K562 (cell line): Measurements from ENCODE around the gene CERS4. TPM values are rescaled to one million over a fixed set of nuclear protein-coding genes. Genes with fewer than 3 reads are reported as not detected.

ENCODE experiments used
- ATAC-seq: fragments of 200-7000 bp; cut with Tn5 transposase; 3 replicates; pipeline ENCODE4 v1.9.1; 2020; ENCODE audit warnings: moderate library complexity
- BruUV-seq: library from RNA; stranded (reverse); fragments of 400-500 nt; replicated peaks from 2 replicates; lab custom pipeline; 2021; lab: Mats Ljungman, UMichigan
- CTCF ChIA-PET: fragments of 300-600 bp; formaldehyde crosslinking; extraction: SDS; loops from one replicate; lab custom pipeline; 2021; ENCODE audit warnings: low intra/inter-chr PET ratio; lab: Yijun Ruan, JAX
- POLR2A ChIA-PET: fragments of 300-600, 350-650 bp; sonication (Branson Sonifier 250); formaldehyde crosslinking; extraction: SDS; loops from one replicate; lab custom pipeline; 2021; ENCODE audit warnings: antibody characterized with exemption, inconsistent platforms; lab: Yijun Ruan, JAX
- DNase-seq, 4 experiments: peaks; one replicate each; pipeline versions ENCODE4 v3.0.0 to v3.0.0-alpha.2; 2011 to 2018; ENCODE audit warnings: low spot score in 3 of 4, mixed read lengths in 3 of 4; ENCODE audit errors: extremely low read depth in 1 of 4
- FAIRE-seq: peaks from 2 replicates; lab custom pipeline; 2011; peaks lifted over from hg19 to GRCh38; lab: Jason Lieb, UNC
- H2AFZ ChIP-seq: 2 replicates; pipeline ENCODE4 v1.6.0; 2011; ENCODE audit warnings: low read depth, low read length, control low read depth, inconsistent platforms
- H3K27ac ChIP-seq: fragments of 200-600 bp; 3 replicates; pipeline ENCODE4 v1.8.0; 2011; ENCODE audit warnings: low read depth, mild to moderate bottlenecking, control low read depth, inconsistent platforms, low read length, moderate library complexity, mixed read lengths; ENCODE audit errors: extremely low read depth
- H3K27me3 ChIP-seq, 2 experiments: fragments of 300-600 bp in 1 of 2; 2 replicates in 1 of 2; 3 replicates in 1 of 2; pipeline versions ENCODE4 v1.6.0 to v1.8.0; 2011; ENCODE audit warnings: inconsistent platforms in 2 of 2, low read length in 2 of 2, mild to moderate bottlenecking in 1 of 2, mixed read lengths in 1 of 2, moderate library complexity in 1 of 2; ENCODE audit not compliant: control insufficient read depth in 2 of 2, insufficient read depth in 2 of 2
- H3K36me3 ChIP-seq: fragments of 300-600 bp; 3 replicates; pipeline ENCODE4 v1.8.0; 2011; ENCODE audit warnings: mild to moderate bottlenecking, low read length, inconsistent platforms; ENCODE audit not compliant: control insufficient read depth, insufficient read depth
- H3K4me1 ChIP-seq, 2 experiments: fragments of 200-600 bp in 1 of 2; replicated peaks in 1 of 2; 2 replicates in 1 of 2; 3 replicates in 1 of 2; pipeline versions ENCODE4 v1.5.1 to v1.8.0; 2011; ENCODE audit warnings: inconsistent platforms in 2 of 2, low read length in 2 of 2, mild to moderate bottlenecking in 1 of 2, mixed read lengths in 1 of 2, moderate library complexity in 1 of 2; ENCODE audit not compliant: control insufficient read depth in 2 of 2, insufficient read depth in 2 of 2
- H3K4me2 ChIP-seq: 2 replicates; pipeline ENCODE4 v1.6.1; 2011; ENCODE audit warnings: low read length, control low read depth, inconsistent platforms, mixed read lengths; ENCODE audit not compliant: insufficient read depth
- H3K4me3 ChIP-seq: fragments of 200-600 bp; sonication (generic), shearing (Covaris generic); 2 replicates; pipeline ENCODE4 v1.5.1; 2016; ENCODE audit warnings: control low read depth, inconsistent platforms
- H3K79me2 ChIP-seq: fragments of 200-600 bp; 3 replicates; pipeline ENCODE4 v1.8.0; 2011; ENCODE audit warnings: low read length, inconsistent platforms; ENCODE audit not compliant: control insufficient read depth, insufficient read depth
- H3K9ac ChIP-seq, 2 experiments: 2 replicates each; pipeline versions ENCODE4 v1.6.0 to v1.6.1; 2011; ENCODE audit warnings: low read depth in 2 of 2, low read length in 2 of 2, control low read depth in 1 of 2, inconsistent platforms in 1 of 2, mild to moderate bottlenecking in 1 of 2, mixed read lengths in 1 of 2; ENCODE audit not compliant: insufficient read depth in 1 of 2
- H3K9me1 ChIP-seq: one replicate; pipeline ENCODE4 v1.6.0; 2011; ENCODE audit warnings: inconsistent platforms, mild to moderate bottlenecking, low read length, moderate library complexity; ENCODE audit not compliant: control insufficient read depth, insufficient read depth
- H3K9me3 ChIP-seq: replicated peaks from 2 replicates; pipeline ENCODE4 v1.5.1; 2011; ENCODE audit warnings: low read depth, low read length, inconsistent platforms; ENCODE audit not compliant: control insufficient read depth, insufficient read depth
- H4K20me1 ChIP-seq: replicated peaks from 2 replicates; pipeline ENCODE4 v1.6.1; 2011; ENCODE audit warnings: low read length, inconsistent platforms, mixed read lengths; ENCODE audit not compliant: control insufficient read depth, insufficient read depth
- ATF1 ChIP-seq, 2 experiments: fragments of 450-650 bp in 1 of 2; IDR thresholded peaks; 2 replicates each; pipeline ENCODE4 v1.6.1; 2016; ENCODE audit warnings: missing compliant biosample characterization in 1 of 2, missing genetic modification characterization in 1 of 2
- HIVEP1 ChIP-seq: fragments of 250-450 bp; sonication (Bioruptor Pico); IDR thresholded peaks from 2 replicates; pipeline ENCODE4 v1.4.0; 2020; ENCODE audit warnings: mild to moderate bottlenecking
- NFIC ChIP-seq: fragments of 450-650 bp; IDR thresholded peaks from 2 replicates; pipeline ENCODE4 v1.6.1; 2017; ENCODE audit warnings: mild to moderate bottlenecking, inconsistent platforms
- ZNF263 ChIP-seq: sonication (generic); formaldehyde crosslinking; IDR thresholded peaks from 2 replicates; pipeline ENCODE4 v1.8.0; 2022; ENCODE audit warnings: mild to moderate bottlenecking, missing genetic modification reagents, borderline replicate concordance
- WGBS: fragments of 100-300 bp; shearing (Covaris generic); methylation state at CpG from one replicate; pipeline ENCODE4 v1.1.6; 2016; ENCODE audit warnings: low coverage, mixed read lengths; ENCODE audit not compliant: insufficient coverage; ENCODE audit errors: missing lambda C conversion rate; 5-methylcytosine and 5-hydroxymethylcytosine counted together
- in situ Hi-C: fragments of 300-500 bp; cut with MboI; formaldehyde crosslinking; loops from 4 replicates; pipeline ENCODE4 v1.15.0; 2018; ENCODE audit warnings: inconsistent platforms, mixed read lengths
- intact Hi-C: fragments of 100-400 bp; cut with micrococcal nuclease; formaldehyde crosslinking; loops from 2 replicates; pipeline ENCODE4 v1.14.2; 2022
- polyA plus RNA-seq, 8 experiments: library from polyadenylated mRNA; depleted of rRNA in 4 of 8; stranded (reverse) in 5 of 8; unstranded in 3 of 8; fragments of >200 nt; fragmentation: Nextera tagmentation in 2 of 8; fragmentation: Illumina TruSeq in 1 of 8; extraction: Ambion mirVana in 2 of 8; extraction: Trizol in 1 of 8; gene quantifications; 2 replicates each; pipeline versions ENCODE4 v1.2.1 to v1.2.3, GENCODE V29; 2011 to 2014; ENCODE audit warnings: inconsistent platforms in 1 of 8, missing spikeins in 1 of 8
- total RNA-seq, 7 experiments: library from RNA; depleted of rRNA in 6 of 7; stranded (reverse); fragments of >200 nt in 6 of 7; fragmentation: Illumina TruSeq in 2 of 7; extraction: Trizol in 2 of 7; gene quantifications; 2 replicates each; pipeline versions ENCODE4 v1.2.1 to v1.2.3, GENCODE V29; 2011 to 2021; ENCODE audit warnings: low replicate concordance in 1 of 7
- TF ChIP-seq, protein P1 (sequence below), 2 experiments: fragments of 450-650 bp; formaldehyde crosslinking in 1 of 2; IDR thresholded peaks; 2 replicates each; pipeline versions ENCODE4 v1.4.0 to v1.6.1; 2014 to 2020; ENCODE audit warnings: mild to moderate bottlenecking in 2 of 2, borderline replicate concordance in 1 of 2, low read depth in 1 of 2
- TF ChIP-seq, protein P2 (sequence below): fragments of 450-650 bp; IDR thresholded peaks from 2 replicates; pipeline ENCODE4 v1.6.1; 2017; ENCODE audit warnings: mild to moderate bottlenecking, moderate library complexity

Gene CERS4
- total and polyA plus RNA-seq, 9 of the 15 experiments (the other 6 are each of a cell fraction or from before 2014, with no cell fraction given), result 0.14 to 4.4 (median 2.9) TPM; not detected in 1

GRCh38 chr19:8224394-8225145 is 15.4 kb downstream of the CERS4 start:
- no peaks in the 10 kb centered on the region for H3K9me1 ChIP-seq
- no peaks in the 10 kb centered on the region; the same call in 1 of the 2 replicates for H4K20me1 ChIP-seq
- peak in 1 of 4 experiments; percentile 31 for DNase-seq
- 3% methylated on average over 21 of the region's 23 CpGs for whole genome bisulfite sequencing
- FAIRE-seq, result no peak
- H3K9me3 ChIP-seq, result no peaks in the 10 kb centered on the region
- no peak overlapping the region for H2AFZ ChIP-seq
- H3K36me3 ChIP-seq, result no peaks in the 10 kb centered on the region
- peak overlapping the region in 1 of 2 experiments; percentile 69; a peak in 1 of 4 replicates for H3K9ac ChIP-seq
- H3K4me3 ChIP-seq, result no peak overlapping the region
- ATAC-seq, result peak; percentile 64
- ChIA-PET CTCF (no interaction called here), POLR2A (interaction anchor here (0.6 to 1.3 kb wide), 5 partner anchors 14 to 220 kb away, joined by 3 read pairs; no protein-coding TSS in a partner anchor)
- no peak overlapping the region for H3K4me2 ChIP-seq
- in situ Hi-C loops, result no loop called here
- no TSS peak for BruUV-seq
- intact Hi-C loops, result no loop called here
- peaks cover 0 to 5% of the 10 kb centered on the region in 2 experiments; a peak in 1 of 5 replicates for H3K4me1 ChIP-seq
- H3K27ac ChIP-seq, result no peak overlapping the region
- H3K79me2 ChIP-seq, result no peaks in the 10 kb centered on the region
- H3K27me3 ChIP-seq, result peaks cover 7 to 28% of the 10 kb centered on the region in 2 experiments; a peak in 4 of 5 replicates
- TF ChIP-seq, protein P1, sequence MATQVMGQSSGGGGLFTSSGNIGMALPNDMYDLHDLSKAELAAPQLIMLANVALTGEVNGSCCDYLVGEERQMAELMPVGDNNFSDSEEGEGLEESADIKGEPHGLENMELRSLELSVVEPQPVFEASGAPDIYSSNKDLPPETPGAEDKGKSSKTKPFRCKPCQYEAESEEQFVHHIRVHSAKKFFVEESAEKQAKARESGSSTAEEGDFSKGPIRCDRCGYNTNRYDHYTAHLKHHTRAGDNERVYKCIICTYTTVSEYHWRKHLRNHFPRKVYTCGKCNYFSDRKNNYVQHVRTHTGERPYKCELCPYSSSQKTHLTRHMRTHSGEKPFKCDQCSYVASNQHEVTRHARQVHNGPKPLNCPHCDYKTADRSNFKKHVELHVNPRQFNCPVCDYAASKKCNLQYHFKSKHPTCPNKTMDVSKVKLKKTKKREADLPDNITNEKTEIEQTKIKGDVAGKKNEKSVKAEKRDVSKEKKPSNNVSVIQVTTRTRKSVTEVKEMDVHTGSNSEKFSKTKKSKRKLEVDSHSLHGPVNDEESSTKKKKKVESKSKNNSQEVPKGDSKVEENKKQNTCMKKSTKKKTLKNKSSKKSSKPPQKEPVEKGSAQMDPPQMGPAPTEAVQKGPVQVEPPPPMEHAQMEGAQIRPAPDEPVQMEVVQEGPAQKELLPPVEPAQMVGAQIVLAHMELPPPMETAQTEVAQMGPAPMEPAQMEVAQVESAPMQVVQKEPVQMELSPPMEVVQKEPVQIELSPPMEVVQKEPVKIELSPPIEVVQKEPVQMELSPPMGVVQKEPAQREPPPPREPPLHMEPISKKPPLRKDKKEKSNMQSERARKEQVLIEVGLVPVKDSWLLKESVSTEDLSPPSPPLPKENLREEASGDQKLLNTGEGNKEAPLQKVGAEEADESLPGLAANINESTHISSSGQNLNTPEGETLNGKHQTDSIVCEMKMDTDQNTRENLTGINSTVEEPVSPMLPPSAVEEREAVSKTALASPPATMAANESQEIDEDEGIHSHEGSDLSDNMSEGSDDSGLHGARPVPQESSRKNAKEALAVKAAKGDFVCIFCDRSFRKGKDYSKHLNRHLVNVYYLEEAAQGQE (IDR thresholded peaks at IDR 0.05; ENCODE audit: borderline replicate concordance), result peak; percentile 68
- TF ChIP-seq, protein P1 (CRISPR knock-in tag; IDR thresholded peaks at IDR 0.05; ENCODE audit: low read depth), result no peak
- TF ChIP-seq, protein P2, sequence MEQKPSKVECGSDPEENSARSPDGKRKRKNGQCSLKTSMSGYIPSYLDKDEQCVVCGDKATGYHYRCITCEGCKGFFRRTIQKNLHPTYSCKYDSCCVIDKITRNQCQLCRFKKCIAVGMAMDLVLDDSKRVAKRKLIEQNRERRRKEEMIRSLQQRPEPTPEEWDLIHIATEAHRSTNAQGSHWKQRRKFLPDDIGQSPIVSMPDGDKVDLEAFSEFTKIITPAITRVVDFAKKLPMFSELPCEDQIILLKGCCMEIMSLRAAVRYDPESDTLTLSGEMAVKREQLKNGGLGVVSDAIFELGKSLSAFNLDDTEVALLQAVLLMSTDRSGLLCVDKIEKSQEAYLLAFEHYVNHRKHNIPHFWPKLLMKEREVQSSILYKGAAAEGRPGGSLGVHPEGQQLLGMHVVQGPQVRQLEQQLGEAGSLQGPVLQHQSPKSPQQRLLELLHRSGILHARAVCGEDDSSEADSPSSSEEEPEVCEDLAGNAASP, result no peak
- no peak for TF ChIP-seq HIVEP1 (CRISPR knock-in tag)
- TF ChIP-seq ATF1 (CRISPR knock-in tag; IDR thresholded peaks at IDR 0.05), result no peak
- TF ChIP-seq ATF1 (tag; IDR thresholded peaks at IDR 0.05), result peak; percentile 32; the same call in 1 of the 2 replicates
- TF ChIP-seq NFIC, result peak; percentile 47
- TF ChIP-seq ZNF263 (CRISPR knock-in tag), result peak; percentile 73
